Skeletal muscle satellite cell (primary cell): Measurements from ENCODE around the gene CGREF1.

Experiments
- H3K27me3 ChIP-seq: 2 replicates; pipeline ENCODE4 v1.7.0; 2013; ENCODE audit warnings: low read length; ENCODE audit not compliant: control insufficient read depth, insufficient read depth
- H3K36me3 ChIP-seq: 2 replicates; pipeline ENCODE4 v1.7.0; 2013; ENCODE audit warnings: mild to moderate bottlenecking, control low read depth, low read length; ENCODE audit not compliant: insufficient read depth
- H3K4me1 ChIP-seq: 2 replicates; pipeline ENCODE4 v1.7.0; 2013; ENCODE audit warnings: low read length; ENCODE audit not compliant: control insufficient read depth, insufficient read depth
- H3K4me2 ChIP-seq: 2 replicates; pipeline ENCODE4 v1.7.0; 2013; ENCODE audit warnings: mild to moderate bottlenecking, low read length
- H3K4me3 ChIP-seq: 2 replicates; pipeline ENCODE4 v1.7.0; 2013; ENCODE audit warnings: low read length
- H3K9ac ChIP-seq: 2 replicates; pipeline ENCODE4 v1.7.0; 2013; ENCODE audit warnings: mild to moderate bottlenecking, low read depth, low read length, moderate library complexity
- H3K9me3 ChIP-seq: replicated peaks from 2 replicates; pipeline ENCODE4 v1.7.0; 2013; ENCODE audit warnings: mild to moderate bottlenecking, control low read depth, low read length

CGREF1 gene

DNA sequence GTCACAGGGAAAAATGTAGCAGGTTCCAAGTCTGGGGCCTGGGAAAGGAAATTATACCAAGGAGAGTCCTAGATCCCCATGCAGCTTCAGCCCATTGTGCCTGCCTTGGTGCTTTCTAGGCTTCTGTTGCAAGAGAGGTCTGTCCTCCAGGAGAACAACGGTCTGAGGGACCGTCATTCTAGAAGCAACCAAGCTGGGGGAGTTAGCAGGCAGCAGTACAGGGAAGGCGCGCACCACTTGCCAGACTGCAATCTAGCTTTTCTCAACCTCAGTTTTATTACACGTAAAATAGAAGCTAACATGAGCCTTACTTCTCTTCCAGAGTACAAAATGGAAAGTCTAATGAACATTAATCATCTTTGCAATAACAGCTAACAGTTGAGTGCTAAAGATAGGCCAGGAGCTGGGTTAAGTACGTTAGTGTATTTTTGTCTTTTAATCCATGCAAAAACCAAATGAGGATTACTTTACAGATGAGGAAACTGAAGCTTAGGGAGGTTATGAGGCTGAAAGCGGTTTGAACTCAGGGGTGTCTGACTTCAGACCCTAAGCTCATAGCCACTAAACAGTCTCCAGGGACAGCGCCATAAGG, 31.8 kb upstream of the CGREF1 start:
- Histone ChIP-seq H3K9me3 (no peaks in the 10 kb centered on the region), H3K9ac (no peak overlapping the region), H3K36me3 (no peaks in the 10 kb centered on the region), H3K27me3 (peaks cover 50% of the 10 kb centered on the region), H3K4me3 (no peak overlapping the region), H3K4me2 (no peak overlapping the region), H3K4me1 (no peaks in the 10 kb centered on the region)

DNA sequence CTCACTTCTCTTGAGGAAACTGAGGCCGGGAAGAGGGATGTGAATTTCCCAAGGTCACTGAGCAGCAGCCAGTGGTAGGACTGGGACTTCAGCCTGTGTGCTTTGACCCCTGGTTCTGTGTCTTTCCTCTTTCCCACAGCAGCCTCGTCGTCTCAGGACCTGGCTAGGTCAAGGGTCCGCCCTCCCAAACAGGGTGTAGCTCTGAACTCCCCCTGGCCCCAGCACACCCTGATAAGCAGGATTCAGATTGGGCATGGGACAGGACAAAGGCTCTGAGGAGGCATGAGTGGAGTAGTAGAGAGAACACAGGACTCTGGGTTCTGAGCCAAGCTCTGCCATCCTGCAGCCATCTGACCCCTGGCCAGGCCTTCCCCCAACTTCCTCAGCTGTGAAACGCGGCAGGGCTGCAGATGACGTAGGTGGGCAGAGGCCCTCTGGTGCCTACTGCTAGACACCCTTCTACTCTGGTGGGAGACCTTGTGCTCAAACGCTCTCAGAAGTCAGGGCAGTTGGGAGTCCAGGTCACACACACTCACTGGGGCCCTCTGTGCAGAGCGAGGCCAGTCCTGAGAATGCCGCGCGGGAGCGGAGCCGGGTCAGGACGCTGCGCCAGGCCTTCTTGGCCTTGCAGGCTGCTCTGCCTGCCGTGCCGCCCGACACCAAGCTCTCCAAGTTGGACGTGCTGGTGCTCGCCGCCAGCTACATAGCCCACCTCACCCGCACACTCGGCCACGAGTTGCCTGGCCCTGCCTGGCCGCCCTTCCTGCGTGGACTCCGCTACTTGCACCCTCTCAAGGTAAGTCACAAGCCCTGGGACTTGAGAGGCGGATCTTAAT, 30.9 kb upstream of the CGREF1 start:
- no peaks in the 10 kb centered on the region for H3K36me3 ChIP-seq
- H3K4me3 ChIP-seq: no peak overlapping the region
- H3K9ac ChIP-seq: no peak overlapping the region
- H3K4me2 ChIP-seq: no peak overlapping the region
- H3K27me3 ChIP-seq: peaks cover 53% of the 10 kb centered on the region
- no peaks in the 10 kb centered on the region for H3K9me3 ChIP-seq
- H3K4me1 ChIP-seq: no peaks in the 10 kb centered on the region

DNA sequence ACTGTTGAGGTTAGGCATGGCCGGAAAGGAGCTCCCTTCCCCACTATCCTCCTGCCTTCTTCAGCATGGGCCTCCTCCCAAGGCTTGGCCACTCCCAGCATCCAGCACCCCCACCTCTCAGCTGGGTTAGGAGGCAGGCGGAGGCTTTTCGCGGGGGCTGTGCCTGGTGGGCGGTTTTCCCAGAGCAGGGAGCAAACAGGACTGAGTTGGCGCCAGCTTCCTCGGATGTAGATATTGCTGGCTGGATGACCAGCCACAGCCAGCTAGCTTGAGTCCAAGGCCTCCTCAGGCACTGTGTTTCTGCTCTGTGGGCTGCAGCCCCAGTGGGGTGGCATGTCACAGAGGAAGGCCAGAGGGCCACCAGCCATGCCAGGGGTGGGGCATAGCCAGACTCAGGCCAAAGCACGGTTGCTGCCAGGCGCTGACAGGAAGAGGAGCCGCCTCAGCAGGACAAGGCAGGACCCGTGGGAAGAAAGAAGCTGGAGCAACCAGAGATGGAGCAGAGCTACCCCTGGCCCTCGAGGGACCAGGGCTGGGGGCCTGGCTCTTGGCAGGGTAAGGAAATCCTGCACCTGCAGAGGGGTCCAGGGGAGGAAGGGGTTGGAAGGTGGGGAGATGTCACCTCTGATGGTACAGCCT, 30.0 kb upstream of the CGREF1 start, which contains the start of gene TCF23:
TSS of gene TCF23 (plus strand) at position 204 of the 639 bp plus-strand sequence. CDS start at position 334, 130 bp downstream.
- Histone ChIP-seq H3K36me3 (no peaks in the 10 kb centered on the region), H3K4me1 (no peaks in the 10 kb centered on the region), H3K4me2 (no peak within 1 kb of the TSS), H3K9me3 (no peaks in the 10 kb centered on the region), H3K4me3 (no peak within 1 kb of the TSS), H3K9ac (no peak within 1 kb of the TSS), H3K27me3 (peaks cover 49% of the 10 kb centered on the region)

DNA sequence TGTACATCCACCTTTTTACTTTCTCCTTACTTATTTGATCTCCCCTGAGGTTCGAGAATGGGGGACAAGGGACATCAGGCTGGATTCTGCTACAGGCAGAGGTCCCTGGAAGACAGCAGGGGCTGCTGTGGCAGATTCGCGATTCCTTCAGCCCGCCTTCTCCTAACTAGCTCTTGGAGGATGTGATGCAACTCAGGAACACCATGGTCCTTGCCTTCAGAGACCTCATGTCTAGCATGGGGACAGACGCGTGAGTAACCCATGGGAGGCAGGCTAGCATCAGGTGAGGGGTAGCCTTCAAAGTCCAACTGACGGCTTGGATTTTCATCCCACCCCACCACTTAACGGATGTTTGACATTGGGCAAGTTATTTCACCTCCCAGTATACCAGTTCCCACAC, 29.0 kb upstream of the CGREF1 start:
- Histone ChIP-seq H3K9ac (no peak overlapping the region), H3K4me3 (no peak overlapping the region), H3K4me2 (no peak overlapping the region), H3K27me3 (peaks cover 58% of the 10 kb centered on the region), H3K9me3 (peaks cover 2% of the 10 kb centered on the region), H3K36me3 (no peaks in the 10 kb centered on the region), H3K4me1 (no peaks in the 10 kb centered on the region)

DNA sequence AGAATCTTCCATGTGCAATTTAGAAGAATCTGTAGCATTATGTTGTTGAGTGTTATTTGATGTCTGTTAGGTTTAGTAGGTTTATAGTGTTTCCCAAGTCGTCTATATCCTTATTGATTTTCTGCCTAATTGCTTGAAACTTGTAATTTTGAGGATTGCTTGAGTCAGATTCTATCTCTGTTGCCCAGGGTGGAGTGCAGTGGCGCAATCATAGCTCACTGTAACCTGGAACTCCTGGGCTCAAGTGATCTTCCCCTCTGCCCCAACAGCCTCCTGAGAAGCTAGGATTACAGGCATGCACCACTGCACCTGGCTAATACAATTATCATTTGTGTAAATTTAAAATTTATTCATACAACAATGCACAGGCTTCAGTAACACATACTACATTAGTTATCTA, 26.8 kb upstream of the CGREF1 start:
- no peak overlapping the region for H3K9ac ChIP-seq

DNA sequence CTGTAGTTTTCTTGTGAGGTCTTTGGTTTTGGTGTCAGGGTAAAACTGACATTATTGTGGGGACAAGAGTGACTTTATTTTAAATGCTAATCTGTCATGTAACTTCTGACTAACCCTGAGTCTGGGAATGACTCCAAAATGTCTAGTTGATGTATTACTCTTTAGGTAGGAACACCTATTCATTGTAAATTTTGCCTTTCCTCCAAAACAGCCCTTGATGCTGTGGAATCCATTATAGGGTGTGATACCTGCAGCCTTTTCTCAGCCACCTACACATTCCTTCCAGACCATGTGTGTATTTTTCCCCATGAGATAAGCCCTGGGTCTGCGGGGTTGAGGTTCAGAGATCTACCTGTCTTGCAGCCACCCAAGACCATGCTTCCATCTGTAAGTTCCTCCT, 24.4 kb upstream of the CGREF1 start:
- Histone ChIP-seq H3K27me3 (peaks cover 43% of the 10 kb centered on the region), H3K9ac (no peak overlapping the region), H3K9me3 (peaks cover 5% of the 10 kb centered on the region), H3K36me3 (no peaks in the 10 kb centered on the region), H3K4me3 (no peak overlapping the region), H3K4me2 (no peak overlapping the region), H3K4me1 (no peaks in the 10 kb centered on the region)

More for the DNA sequence above, 26.8 kb upstream of the CGREF1 start:
- Histone ChIP-seq H3K4me3 (no peak overlapping the region), H3K27me3 (peaks cover 51% of the 10 kb centered on the region), H3K4me2 (no peak overlapping the region), H3K9me3 (peaks cover 5% of the 10 kb centered on the region), H3K4me1 (no peaks in the 10 kb centered on the region), H3K36me3 (no peaks in the 10 kb centered on the region)

DNA sequence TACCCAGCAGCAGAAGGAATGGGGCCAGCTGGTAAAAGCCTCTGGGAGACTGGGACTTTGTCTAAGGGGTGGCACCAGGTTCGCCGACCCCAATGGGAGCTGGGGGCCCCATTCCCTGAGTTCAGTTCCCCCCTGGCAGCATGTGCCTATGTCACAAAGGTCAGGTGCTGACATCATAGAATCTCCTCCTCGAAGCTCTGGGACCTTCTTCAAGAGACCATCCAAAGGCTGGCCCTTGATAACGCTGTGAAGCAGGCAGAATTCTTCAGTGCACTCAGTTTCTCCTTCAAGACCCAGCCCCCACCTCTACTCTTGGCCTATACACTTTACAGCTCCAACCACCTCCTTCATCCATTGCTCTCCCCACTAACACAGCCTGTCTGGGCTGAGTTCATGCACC, 20.4 kb upstream of the CGREF1 start, which contains the start of gene PRR30:
TSS of gene PRR30 (minus strand) at position 101 of the 400 bp plus-strand sequence. CDS start 1,081 bp downstream, outside the sequence.
- H3K36me3 ChIP-seq: no peaks in the 10 kb centered on the region
- H3K4me2 ChIP-seq: no peak within 1 kb of the TSS
- H3K4me3 ChIP-seq: no peak within 1 kb of the TSS
- peaks cover 5% of the 10 kb centered on the region for H3K9me3 ChIP-seq
- no peaks in the 10 kb centered on the region for H3K4me1 ChIP-seq
- peaks cover 34% of the 10 kb centered on the region for H3K27me3 ChIP-seq
- H3K9ac ChIP-seq: no peak within 1 kb of the TSS

DNA sequence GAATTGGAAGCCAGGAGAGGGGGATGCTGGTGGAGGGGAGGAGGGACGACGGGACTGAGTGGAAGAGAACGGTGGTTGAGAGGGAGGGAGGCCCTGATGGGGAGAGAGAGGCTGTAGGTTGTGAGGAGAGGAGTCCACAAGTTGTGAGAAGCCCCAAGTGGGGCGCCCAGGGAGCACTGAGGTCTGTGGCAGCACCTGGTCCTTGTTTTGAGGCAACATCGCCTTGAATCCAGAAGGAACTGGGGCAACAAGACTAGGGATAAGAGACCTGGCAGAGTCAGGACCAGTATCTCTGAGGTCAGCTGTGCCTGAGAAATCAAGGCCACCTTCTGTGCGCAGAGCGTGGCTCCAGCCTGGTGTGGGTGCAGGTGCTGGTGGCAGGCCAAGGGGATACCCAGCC, 19.2 kb upstream of the CGREF1 start:
- Histone ChIP-seq H3K4me1 (peaks cover 6% of the 10 kb centered on the region), H3K9me3 (peaks cover 5% of the 10 kb centered on the region), H3K9ac (no peak overlapping the region), H3K36me3 (no peaks in the 10 kb centered on the region), H3K27me3 (peaks cover 27% of the 10 kb centered on the region), H3K4me3 (no peak overlapping the region), H3K4me2 (no peak overlapping the region)

DNA sequence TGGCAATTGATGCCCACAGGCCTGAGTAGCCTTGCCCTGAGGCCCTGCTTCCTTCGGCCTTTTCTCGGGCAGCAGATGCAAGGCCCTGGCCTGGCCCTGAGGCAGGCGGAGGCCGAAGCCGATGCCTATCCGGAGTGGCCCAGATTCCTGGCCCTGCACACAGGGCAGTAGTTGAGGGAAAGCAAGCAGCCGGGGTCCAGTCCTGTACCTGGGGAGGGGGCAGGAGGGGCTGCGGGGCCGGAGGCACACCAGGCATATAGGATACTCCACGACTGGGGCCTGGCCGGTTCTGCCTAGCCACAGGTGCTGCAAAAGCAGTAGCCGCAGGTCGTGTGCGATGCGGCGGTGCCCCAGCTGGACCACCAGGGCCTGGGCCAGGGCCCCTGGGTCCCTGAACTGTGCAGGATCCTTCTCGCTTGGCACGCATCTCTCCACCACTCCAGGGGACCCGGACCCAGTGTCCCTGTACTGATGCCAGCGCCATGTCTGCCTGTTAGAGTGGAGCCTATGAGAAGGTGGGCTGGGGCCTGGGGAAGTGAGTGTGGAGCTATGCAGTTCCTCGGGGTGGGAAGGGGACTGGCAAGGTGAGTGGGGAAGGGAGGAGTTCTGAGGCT, 18.5 kb upstream of the CGREF1 start:
- Histone ChIP-seq H3K27me3 (peaks cover 22% of the 10 kb centered on the region), H3K9ac (no peak overlapping the region), H3K4me3 (no peak overlapping the region), H3K9me3 (no peaks in the 10 kb centered on the region), H3K36me3 (peaks cover 6% of the 10 kb centered on the region), H3K4me2 (no peak overlapping the region), H3K4me1 (peaks cover 9% of the 10 kb centered on the region)

DNA sequence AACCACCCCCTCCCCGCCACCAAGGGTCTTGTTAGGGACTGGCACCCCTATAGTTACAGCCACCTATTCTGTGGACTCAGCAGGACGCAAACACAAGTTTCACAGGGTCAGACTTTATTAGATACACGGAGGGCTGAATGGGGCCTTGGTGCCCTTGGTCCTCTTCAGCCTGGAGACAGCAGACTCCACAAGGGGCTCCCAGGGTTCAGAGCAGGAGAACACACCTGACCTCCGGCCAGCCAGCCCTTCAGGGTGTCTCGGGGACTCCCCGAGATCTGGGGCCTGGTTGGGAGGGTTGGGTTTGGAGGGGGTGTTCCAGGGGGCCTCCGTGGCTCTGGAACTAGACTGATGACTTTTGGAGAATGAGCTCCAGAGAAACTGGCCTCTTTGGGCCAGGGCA, 17.8 kb upstream of the CGREF1 start:
- Histone ChIP-seq H3K4me2 (no peak overlapping the region), H3K4me3 (no peak overlapping the region), H3K36me3 (peaks cover 13% of the 10 kb centered on the region), H3K27me3 (peaks cover 19% of the 10 kb centered on the region), H3K9me3 (no peaks in the 10 kb centered on the region), H3K4me1 (peaks cover 9% of the 10 kb centered on the region), H3K9ac (no peak overlapping the region)

DNA sequence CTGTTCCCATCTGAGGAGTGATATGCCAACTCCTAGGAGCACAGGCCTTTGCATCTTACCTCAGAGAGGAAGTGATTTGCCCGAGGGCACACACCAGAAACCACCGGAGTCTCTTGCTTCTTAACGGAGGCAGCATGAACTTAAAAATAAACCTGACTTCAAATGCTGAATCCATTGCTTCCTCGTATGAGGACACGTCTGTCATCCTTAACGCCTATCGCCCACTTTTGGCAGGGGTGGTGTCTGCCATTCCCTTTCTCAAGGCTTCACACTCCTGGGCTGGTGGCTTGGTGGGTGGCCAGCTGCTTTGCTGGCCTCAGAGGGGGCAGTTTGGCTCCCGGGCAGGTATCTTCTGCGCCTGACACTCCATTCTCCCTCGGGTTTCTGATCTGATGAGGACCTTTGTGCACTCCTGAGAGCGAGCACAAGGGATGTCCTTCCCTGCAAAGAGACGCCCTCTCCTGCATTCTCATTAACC, 16.6 kb upstream of the CGREF1 start:
- Histone ChIP-seq H3K4me2 (no peak overlapping the region), H3K27me3 (peaks cover 17% of the 10 kb centered on the region), H3K4me1 (peaks cover 9% of the 10 kb centered on the region), H3K36me3 (peaks cover 25% of the 10 kb centered on the region), H3K9me3 (no peaks in the 10 kb centered on the region), H3K4me3 (no peak overlapping the region), H3K9ac (no peak overlapping the region)
